ENCODE measurements around the gene TEX36. TPM values are rescaled to one million over a fixed set of nuclear protein-coding genes. Genes with fewer than 3 reads are reported as not detected.

Gene TEX36
- total and polyA plus RNA-seq, 9 of the 15 experiments (the other 6 are each of a cell fraction or from before 2014, with no cell fraction given), result 0.10 to 0.82 (median 0.15) TPM; not detected in 6

GRCh38 chr10:125626671-125627070, 56.3 kb downstream of the TEX36 start:
- no peak for DNase-seq (ENCODE audit: extremely low read depth in 1 of 4, low spot score in 3 of 4)
- intact Hi-C loops (cut with micrococcal nuclease), result loop anchor here (10.0 kb wide), 1 partner anchor 582 kb away; no protein-coding TSS in a partner anchor
- Histone ChIP-seq H3K36me3 (ENCODE audit: control insufficient read depth, insufficient read depth, low read length) (no peaks in the 10 kb centered on the region), H3K9me3 (replicated peaks; ENCODE audit: control insufficient read depth, insufficient read depth, low read depth, low read length) (no peaks in the 10 kb centered on the region), H3K4me3 (no peak overlapping the region), H4K20me1 (replicated peaks; ENCODE audit: control insufficient read depth, insufficient read depth, low read length) (no peaks in the 10 kb centered on the region), H3K9ac (ENCODE audit: insufficient read depth in 1 of 2, low read depth in 2 of 2, low read length in 2 of 2) (no peak overlapping the region), H3K27ac (ENCODE audit: extremely low read depth, low read depth, low read length) (no peak overlapping the region), H3K4me1 (replicated peaks in 1 of 2; ENCODE audit: control insufficient read depth in 2 of 2, insufficient read depth in 2 of 2, low read length in 2 of 2) (no peaks in the 10 kb centered on the region), H3K9me1 (ENCODE audit: control insufficient read depth, insufficient read depth, low read length) (no peaks in the 10 kb centered on the region), H2AFZ (ENCODE audit: low read depth, low read length) (no peak overlapping the region), H3K27me3 (ENCODE audit: control insufficient read depth in 2 of 2, insufficient read depth in 2 of 2, low read length in 2 of 2) (peaks cover 4 to 38% of the 10 kb centered on the region in 2 experiments; a peak in 4 of 5 replicates), H3K4me2 (ENCODE audit: insufficient read depth, low read length) (no peak overlapping the region), H3K79me2 (ENCODE audit: control insufficient read depth, insufficient read depth, low read length) (no peaks in the 10 kb centered on the region)
- in situ Hi-C loops (cut with MboI), result no loop called here
- ChIA-PET CTCF (ENCODE audit: low intra/inter-chr PET ratio) (no interaction called here), POLR2A (no interaction called here)
- WGBS (ENCODE audit: insufficient coverage, low coverage, missing lambda C conversion rate), result 3% methylated on average over 5 of the region's 6 CpGs
- no peak for FAIRE-seq
- no peak for ATAC-seq
- BruUV-seq (replicated peaks), result no TSS peak
- TF ChIP-seq HDAC2 (IDR thresholded peaks at IDR 0.05) (no peak), ETS2 (tag; IDR thresholded peaks at IDR 0.05; ENCODE audit: borderline replicate concordance, poor library complexity, severe bottlenecking) (no peak), HSF4 (CRISPR knock-in tag; IDR thresholded peaks at IDR 0.05; ENCODE audit: borderline replicate concordance) (no peak), SRSF9 (IDR thresholded peaks at IDR 0.05; ENCODE audit: borderline replicate concordance, low read depth, low read length) (no peak), FOXA3 (CRISPR knock-in tag; conservative IDR thresholded peaks at IDR 0.05 in 1 of 2, IDR thresholded peaks at IDR 0.05 in 1 of 2) (no peak), MYNN (IDR thresholded peaks at IDR 0.05) (no peak), MYNN (CRISPR knock-in tag; IDR thresholded peaks at IDR 0.05) (no peak), KAT2B (IDR thresholded peaks at IDR 0.05; ENCODE audit: low read depth, low read length) (no peak), PTTG1 (tag; IDR thresholded peaks at IDR 0.05; ENCODE audit: low read depth) (no peak), HNRNPUL1 (IDR thresholded peaks at IDR 0.05; ENCODE audit: low read length) (no peak), REST (IDR thresholded peaks at IDR 0.05; ENCODE audit: borderline replicate concordance) (no peak), REST (CRISPR knock-in tag; IDR thresholded peaks at IDR 0.05; ENCODE audit: low read depth) (no peak), CAMTA2 (CRISPR knock-in tag; conservative IDR thresholded peaks at IDR 0.05) (no peak), BACH1 (tag; IDR thresholded peaks at IDR 0.05) (no peak)
